Activated naive CD4-positive, alpha-beta T cell treated with Interleukin-2 at 50 U/mL for 16 hours (primary cell): ENCODE results near the gene EPHA2.

Experiments
- DNase-seq: peaks from one replicate; pipeline ENCODE4 v3.0.0-alpha.2; 2020

The EPHA2 gene

GRCh38 chr1:16133007-16133961 is 22.6 kb downstream of the EPHA2 start:
- DNase-seq: no peak

GRCh38 chr1:16132325-16132785 is 23.5 kb downstream of the EPHA2 start:
- DNase-seq: no peak

GRCh38 chr1:16131636-16132324 is 24.1 kb downstream of the EPHA2 start:
- DNase-seq: no peak

- no peak for DNase-seq
These were observed 25.0 kb downstream of the EPHA2 start for GRCh38 chr1:16130827-16131226.

- no peak for DNase-seq
These were observed 25.8 kb downstream of the EPHA2 start for GRCh38 chr1:16129921-16130543.

GRCh38 chr1:16129316-16129715 is 26.6 kb downstream of the EPHA2 start:
- no peak for DNase-seq

- no peak for DNase-seq
These were observed 27.5 kb downstream of the EPHA2 start for GRCh38 chr1:16128338-16128741.

GRCh38 chr1:16127676-16128337 is 28.1 kb downstream of the EPHA2 start:
- no peak for DNase-seq

GRCh38 chr1:16126743-16127515 is 28.9 kb downstream of the EPHA2 start:
- no peak for DNase-seq

GRCh38 chr1:16126160-16126559 is 29.7 kb downstream of the EPHA2 start:
- DNase-seq: no peak

- DNase-seq: no peak
These were observed 30.4 kb downstream of the EPHA2 start for GRCh38 chr1:16125483-16125882.

GRCh38 chr1:16125088-16125470 is 30.8 kb downstream of the EPHA2 start:
- no peak for DNase-seq

GRCh38 chr1:16124377-16125087 is 31.3 kb downstream of the EPHA2 start:
- no peak for DNase-seq

GRCh38 chr1:16122916-16123315 is 33.0 kb downstream of the EPHA2 start:
- peak; percentile 58 for DNase-seq

- DNase-seq: no peak
These were observed 33.5 kb downstream of the EPHA2 start for GRCh38 chr1:16122350-16122881.

GRCh38 chr1:16120940-16121410 is 34.9 kb downstream of the EPHA2 start:
- DNase-seq: no peak

- DNase-seq: no peak
These were observed 35.5 kb downstream of the EPHA2 start for GRCh38 chr1:16120407-16120806.

- DNase-seq: no peak
These were observed 35.9 kb downstream of the EPHA2 start for GRCh38 chr1:16119926-16120325.

- no peak for DNase-seq
These were observed 36.4 kb downstream of the EPHA2 start for GRCh38 chr1:16119504-16119903.

- no peak for DNase-seq
These were observed 37.2 kb downstream of the EPHA2 start for GRCh38 chr1:16118706-16119105.

- DNase-seq: no peak
These were observed 37.9 kb downstream of the EPHA2 start for GRCh38 chr1:16117936-16118335.
